SK-N-SH treated with all-trans-retinoic acid at 6 μM for 48 hours (cell line): ENCODE measurements around the gene POLR2B.
A peak's percentile ranks its signal among the peaks of the same experiment; 100 is the strongest.

Source experiments
- ATAC-seq: fragments of 200-7000 bp; cut with Tn5 transposase; 3 replicates; pipeline ENCODE4 v1.9.1; 2020; ENCODE audit warnings: mild to moderate bottlenecking, moderate library complexity
- ARNTL ChIP-seq: fragments of 450-650 bp; formaldehyde crosslinking; IDR thresholded peaks from 2 replicates; pipeline ENCODE4 v1.5.0; 2020; ENCODE audit warnings: low read depth, mild to moderate bottlenecking, moderate library complexity, borderline replicate concordance
- BACH2 ChIP-seq: fragments of 250-450 bp; sonication (Bioruptor Pico); IDR thresholded peaks from 2 replicates; pipeline ENCODE4 v1.9.0; 2021; ENCODE audit warnings: mild to moderate bottlenecking, borderline replicate concordance
- CSDC2 ChIP-seq: fragments of 250-450 bp; sonication (Bioruptor Pico); IDR thresholded peaks from 2 replicates; pipeline ENCODE4 v1.5.0; 2020; ENCODE audit warnings: mild to moderate bottlenecking, moderate library complexity
- GLIS3 ChIP-seq: fragments of 250-450 bp; sonication (Bioruptor Pico); IDR thresholded peaks from 2 replicates; pipeline ENCODE4 v1.5.0; 2020; ENCODE audit warnings: mild to moderate bottlenecking, moderate library complexity
- ISL1 ChIP-seq: fragments of 250-450 bp; sonication (Bioruptor Pico); IDR thresholded peaks from 2 replicates; pipeline ENCODE4 v2.1.2; 2022; ENCODE audit warnings: mild to moderate bottlenecking, moderate library complexity
- PPARA ChIP-seq: fragments of 250-450 bp; sonication (Bioruptor Pico); IDR thresholded peaks from 2 replicates; pipeline ENCODE4 v1.5.0; 2020; ENCODE audit warnings: mild to moderate bottlenecking, borderline replicate concordance
- RARB ChIP-seq: fragments of 250-450 bp; sonication (Bioruptor Pico); IDR thresholded peaks from 2 replicates; pipeline ENCODE4 v1.8.0; 2021; ENCODE audit warnings: mild to moderate bottlenecking, moderate library complexity
- SNAI2 ChIP-seq: fragments of 250-450 bp; sonication (Bioruptor Pico); IDR thresholded peaks from 2 replicates; pipeline ENCODE4 v1.5.0; 2020; ENCODE audit warnings: mild to moderate bottlenecking, moderate library complexity
- TCF4 ChIP-seq: fragments of 250-450 bp; sonication (Bioruptor Pico); IDR thresholded peaks from 2 replicates; pipeline ENCODE4 v1.8.0; 2021; ENCODE audit warnings: mild to moderate bottlenecking, moderate library complexity, borderline replicate concordance
- TOX ChIP-seq: fragments of 250-450 bp; sonication (Bioruptor Pico); IDR thresholded peaks from 2 replicates; pipeline ENCODE4 v1.8.0; 2021; ENCODE audit warnings: mild to moderate bottlenecking, moderate library complexity, borderline replicate concordance
- ZFP30 ChIP-seq: fragments of 450-650 bp; formaldehyde crosslinking; IDR thresholded peaks from 2 replicates; pipeline ENCODE4 v1.5.0; 2022; ENCODE audit warnings: mild to moderate bottlenecking, moderate library complexity
- ZNF565 ChIP-seq: fragments of 450-650 bp; formaldehyde crosslinking; conservative IDR thresholded peaks from 2 replicates; pipeline ENCODE4 v1.5.0; 2020; ENCODE audit warnings: low read depth, mild to moderate bottlenecking, moderate library complexity
- ZNF70 ChIP-seq: fragments of 450-650 bp; formaldehyde crosslinking; IDR thresholded peaks from 2 replicates; pipeline ENCODE4 v1.5.0; 2020; ENCODE audit warnings: mild to moderate bottlenecking, moderate library complexity
- TF ChIP-seq, protein P1 (sequence below): fragments of 250-450 bp; sonication (Bioruptor Pico); IDR thresholded peaks from 2 replicates; pipeline ENCODE4 v1.8.0; 2021; ENCODE audit warnings: low read depth, mild to moderate bottlenecking, moderate library complexity, borderline replicate concordance
- TF ChIP-seq, protein P2 (sequence below): fragments of 250-450 bp; sonication (Bioruptor Pico); IDR thresholded peaks from 2 replicates; pipeline ENCODE4 v1.5.1; 2021; ENCODE audit warnings: mild to moderate bottlenecking, moderate library complexity
- TF ChIP-seq, protein P3 (sequence below): fragments of 250-450 bp; sonication (Bioruptor Pico); IDR thresholded peaks from 2 replicates; pipeline ENCODE4 v1.5.0; 2020; ENCODE audit warnings: mild to moderate bottlenecking, moderate library complexity
- TF ChIP-seq, protein P4 (sequence below): fragments of 250-450 bp; sonication (Bioruptor Pico); IDR thresholded peaks from 2 replicates; pipeline ENCODE4 v1.5.1; 2020; ENCODE audit warnings: low read depth, mild to moderate bottlenecking, moderate library complexity
- TF ChIP-seq, protein P5 (sequence below): fragments of 250-450 bp; sonication (Bioruptor Pico); IDR thresholded peaks from 2 replicates; pipeline ENCODE4 v1.8.0; 2020; ENCODE audit warnings: mild to moderate bottlenecking, moderate library complexity, borderline replicate concordance

The POLR2B gene

DNA sequence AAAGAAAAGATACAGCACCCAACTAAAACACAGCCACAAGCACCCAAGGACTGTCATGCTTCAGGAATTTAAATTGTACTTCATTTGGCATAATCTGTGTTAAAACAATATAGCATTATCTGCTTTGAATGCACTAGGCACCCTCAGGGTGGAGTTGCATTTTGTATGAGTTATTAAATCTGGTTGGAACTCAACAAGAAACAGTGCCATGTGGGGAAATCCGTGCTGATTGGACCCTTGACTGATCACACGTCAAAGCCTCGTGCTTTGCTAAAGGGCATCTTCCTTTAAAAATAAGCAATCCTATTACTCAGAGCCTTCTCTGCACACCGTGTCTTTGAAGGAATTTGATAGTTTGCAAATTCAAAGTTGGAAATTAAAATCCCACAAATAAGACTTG lies 96.0 kb downstream of the POLR2B start:
- ATAC-seq, result no peak
- TF ChIP-seq ISL1 (CRISPR knock-in tag), result peak; percentile 55; the same call in 1 of the 2 replicates
- no peak for TF ChIP-seq ZFP30 (CRISPR knock-in tag)
- TF ChIP-seq, protein P1, sequence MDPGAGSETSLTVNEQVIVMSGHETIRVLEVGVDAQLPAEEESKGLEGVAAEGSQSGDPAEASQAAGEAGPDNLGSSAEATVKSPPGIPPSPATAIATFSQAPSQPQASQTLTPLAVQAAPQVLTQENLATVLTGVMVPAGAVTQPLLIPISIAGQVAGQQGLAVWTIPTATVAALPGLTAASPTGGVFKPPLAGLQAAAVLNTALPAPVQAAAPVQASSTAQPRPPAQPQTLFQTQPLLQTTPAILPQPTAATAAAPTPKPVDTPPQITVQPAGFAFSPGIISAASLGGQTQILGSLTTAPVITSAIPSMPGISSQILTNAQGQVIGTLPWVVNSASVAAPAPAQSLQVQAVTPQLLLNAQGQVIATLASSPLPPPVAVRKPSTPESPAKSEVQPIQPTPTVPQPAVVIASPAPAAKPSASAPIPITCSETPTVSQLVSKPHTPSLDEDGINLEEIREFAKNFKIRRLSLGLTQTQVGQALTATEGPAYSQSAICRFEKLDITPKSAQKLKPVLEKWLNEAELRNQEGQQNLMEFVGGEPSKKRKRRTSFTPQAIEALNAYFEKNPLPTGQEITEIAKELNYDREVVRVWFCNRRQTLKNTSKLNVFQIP, result no peak
- TF ChIP-seq, protein P2, sequence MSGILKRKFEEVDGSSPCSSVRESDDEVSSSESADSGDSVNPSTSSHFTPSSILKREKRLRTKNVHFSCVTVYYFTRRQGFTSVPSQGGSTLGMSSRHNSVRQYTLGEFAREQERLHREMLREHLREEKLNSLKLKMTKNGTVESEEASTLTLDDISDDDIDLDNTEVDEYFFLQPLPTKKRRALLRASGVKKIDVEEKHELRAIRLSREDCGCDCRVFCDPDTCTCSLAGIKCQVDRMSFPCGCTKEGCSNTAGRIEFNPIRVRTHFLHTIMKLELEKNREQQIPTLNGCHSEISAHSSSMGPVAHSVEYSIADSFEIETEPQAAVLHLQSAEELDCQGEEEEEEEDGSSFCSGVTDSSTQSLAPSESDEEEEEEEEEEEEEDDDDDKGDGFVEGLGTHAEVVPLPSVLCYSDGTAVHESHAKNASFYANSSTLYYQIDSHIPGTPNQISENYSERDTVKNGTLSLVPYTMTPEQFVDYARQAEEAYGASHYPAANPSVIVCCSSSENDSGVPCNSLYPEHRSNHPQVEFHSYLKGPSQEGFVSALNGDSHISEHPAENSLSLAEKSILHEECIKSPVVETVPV (CRISPR knock-in tag), result no peak

DNA sequence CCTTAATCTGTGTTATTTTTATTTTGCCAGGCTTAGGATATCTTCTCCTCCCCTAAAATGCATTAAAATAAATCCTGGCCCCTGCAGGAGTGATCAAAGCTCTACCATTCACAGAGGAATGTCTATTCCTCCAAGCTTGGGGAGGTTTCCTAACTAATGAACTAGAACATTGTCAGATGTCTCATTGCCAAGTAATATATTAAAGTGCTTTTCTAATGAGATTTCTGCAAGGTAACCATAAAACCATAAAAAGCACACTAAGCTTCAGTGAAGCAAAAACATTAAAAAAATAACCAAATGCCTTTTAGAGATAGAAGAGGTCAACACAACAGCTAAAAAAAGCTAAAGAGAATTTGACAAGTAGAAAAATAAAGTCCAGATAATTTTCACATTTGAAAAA lies 96.7 kb downstream of the POLR2B start:
- no peak for ATAC-seq
- TF ChIP-seq ZNF70 (CRISPR knock-in tag) (no peak), ZNF565 (no peak), PPARA (no peak), SNAI2 (CRISPR knock-in tag) (no peak)
- TF ChIP-seq, protein P1, result no peak

DNA sequence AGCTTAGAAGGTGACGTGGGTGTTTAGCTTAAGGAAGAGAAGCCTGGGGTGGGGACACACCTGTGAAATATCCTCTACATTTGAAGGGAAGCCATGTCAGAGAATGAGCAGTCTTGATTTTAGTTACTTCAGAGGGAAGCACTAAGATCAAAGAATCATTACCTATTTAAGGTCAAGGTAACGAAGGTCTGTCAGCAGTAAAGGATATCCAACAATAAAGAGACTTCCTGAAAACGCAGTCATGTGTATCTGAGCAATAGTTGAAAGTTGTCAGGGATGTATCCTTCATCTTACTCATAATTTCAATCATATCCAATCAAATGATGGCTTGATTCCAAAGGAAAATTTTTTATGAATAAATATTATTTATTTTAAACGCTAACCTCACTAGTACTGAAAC lies 98.0 kb downstream of the POLR2B start:
- TF ChIP-seq GLIS3 (CRISPR knock-in tag), result no peak
- no peak for TF ChIP-seq ISL1 (CRISPR knock-in tag)
- TF ChIP-seq, protein P3, sequence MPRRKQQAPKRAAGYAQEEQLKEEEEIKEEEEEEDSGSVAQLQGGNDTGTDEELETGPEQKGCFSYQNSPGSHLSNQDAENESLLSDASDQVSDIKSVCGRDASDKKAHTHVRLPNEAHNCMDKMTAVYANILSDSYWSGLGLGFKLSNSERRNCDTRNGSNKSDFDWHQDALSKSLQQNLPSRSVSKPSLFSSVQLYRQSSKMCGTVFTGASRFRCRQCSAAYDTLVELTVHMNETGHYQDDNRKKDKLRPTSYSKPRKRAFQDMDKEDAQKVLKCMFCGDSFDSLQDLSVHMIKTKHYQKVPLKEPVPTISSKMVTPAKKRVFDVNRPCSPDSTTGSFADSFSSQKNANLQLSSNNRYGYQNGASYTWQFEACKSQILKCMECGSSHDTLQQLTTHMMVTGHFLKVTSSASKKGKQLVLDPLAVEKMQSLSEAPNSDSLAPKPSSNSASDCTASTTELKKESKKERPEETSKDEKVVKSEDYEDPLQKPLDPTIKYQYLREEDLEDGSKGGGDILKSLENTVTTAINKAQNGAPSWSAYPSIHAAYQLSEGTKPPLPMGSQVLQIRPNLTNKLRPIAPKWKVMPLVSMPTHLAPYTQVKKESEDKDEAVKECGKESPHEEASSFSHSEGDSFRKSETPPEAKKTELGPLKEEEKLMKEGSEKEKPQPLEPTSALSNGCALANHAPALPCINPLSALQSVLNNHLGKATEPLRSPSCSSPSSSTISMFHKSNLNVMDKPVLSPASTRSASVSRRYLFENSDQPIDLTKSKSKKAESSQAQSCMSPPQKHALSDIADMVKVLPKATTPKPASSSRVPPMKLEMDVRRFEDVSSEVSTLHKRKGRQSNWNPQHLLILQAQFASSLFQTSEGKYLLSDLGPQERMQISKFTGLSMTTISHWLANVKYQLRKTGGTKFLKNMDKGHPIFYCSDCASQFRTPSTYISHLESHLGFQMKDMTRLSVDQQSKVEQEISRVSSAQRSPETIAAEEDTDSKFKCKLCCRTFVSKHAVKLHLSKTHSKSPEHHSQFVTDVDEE (CRISPR knock-in tag), result no peak
- TF ChIP-seq, protein P4, sequence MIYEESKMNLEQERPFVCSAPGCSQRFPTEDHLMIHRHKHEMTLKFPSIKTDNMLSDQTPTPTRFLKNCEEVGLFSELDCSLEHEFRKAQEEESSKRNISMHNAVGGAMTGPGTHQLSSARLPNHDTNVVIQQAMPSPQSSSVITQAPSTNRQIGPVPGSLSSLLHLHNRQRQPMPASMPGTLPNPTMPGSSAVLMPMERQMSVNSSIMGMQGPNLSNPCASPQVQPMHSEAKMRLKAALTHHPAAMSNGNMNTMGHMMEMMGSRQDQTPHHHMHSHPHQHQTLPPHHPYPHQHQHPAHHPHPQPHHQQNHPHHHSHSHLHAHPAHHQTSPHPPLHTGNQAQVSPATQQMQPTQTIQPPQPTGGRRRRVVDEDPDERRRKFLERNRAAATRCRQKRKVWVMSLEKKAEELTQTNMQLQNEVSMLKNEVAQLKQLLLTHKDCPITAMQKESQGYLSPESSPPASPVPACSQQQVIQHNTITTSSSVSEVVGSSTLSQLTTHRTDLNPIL, result no peak
- TF ChIP-seq TOX (CRISPR knock-in tag), result no peak
- no peak for TF ChIP-seq TCF4 (CRISPR knock-in tag)
- TF ChIP-seq ZNF70 (CRISPR knock-in tag), result no peak
- no peak for TF ChIP-seq ZNF565
- no peak for ATAC-seq

DNA sequence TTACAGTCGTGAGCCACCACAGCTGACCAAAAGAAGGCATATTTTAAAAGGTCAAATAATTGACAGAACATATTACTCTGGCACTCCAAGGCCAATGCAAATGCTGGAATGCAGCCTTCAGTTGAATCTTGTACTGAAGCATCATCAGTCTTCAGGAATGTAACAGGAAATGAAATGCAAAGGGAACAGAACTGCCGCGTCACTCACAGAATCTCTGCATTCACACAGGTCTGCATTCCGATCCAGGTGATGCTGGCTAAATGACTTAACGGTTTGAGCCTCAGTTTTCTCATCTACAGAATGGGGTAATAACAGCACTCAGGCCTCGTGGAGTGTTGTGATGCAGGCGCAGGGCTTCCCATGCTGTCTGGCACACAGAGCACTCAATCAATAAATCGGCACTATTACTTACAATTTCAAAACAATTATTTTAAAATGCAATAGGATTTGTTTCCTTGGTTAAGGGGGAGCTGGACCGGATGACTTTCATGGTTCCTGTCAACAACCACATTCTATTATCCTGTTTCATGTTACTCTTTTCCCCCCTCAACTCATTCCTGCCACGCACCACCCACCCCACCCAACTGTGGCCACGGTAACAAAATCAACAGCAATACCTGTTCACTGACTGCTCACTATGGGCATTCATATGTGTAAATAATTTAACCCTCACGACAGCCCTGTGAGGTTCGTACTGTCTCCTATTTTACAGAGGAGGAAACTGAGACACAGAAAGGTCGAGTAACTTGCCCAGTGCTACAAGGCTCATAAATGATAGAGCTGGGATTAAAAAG lies 99.1 kb downstream of the POLR2B start:
- ATAC-seq, result peak; percentile 48
- TF ChIP-seq RARB (CRISPR knock-in tag), result no peak
- TF ChIP-seq, protein P2 (CRISPR knock-in tag), result no peak
- TF ChIP-seq ZNF565, result no peak
- TF ChIP-seq BACH2, result no peak
- TF ChIP-seq CSDC2 (CRISPR knock-in tag), result no peak
- TF ChIP-seq, protein P3 (CRISPR knock-in tag), result no peak
- no peak for TF ChIP-seq TOX (CRISPR knock-in tag)
- TF ChIP-seq, protein P5, sequence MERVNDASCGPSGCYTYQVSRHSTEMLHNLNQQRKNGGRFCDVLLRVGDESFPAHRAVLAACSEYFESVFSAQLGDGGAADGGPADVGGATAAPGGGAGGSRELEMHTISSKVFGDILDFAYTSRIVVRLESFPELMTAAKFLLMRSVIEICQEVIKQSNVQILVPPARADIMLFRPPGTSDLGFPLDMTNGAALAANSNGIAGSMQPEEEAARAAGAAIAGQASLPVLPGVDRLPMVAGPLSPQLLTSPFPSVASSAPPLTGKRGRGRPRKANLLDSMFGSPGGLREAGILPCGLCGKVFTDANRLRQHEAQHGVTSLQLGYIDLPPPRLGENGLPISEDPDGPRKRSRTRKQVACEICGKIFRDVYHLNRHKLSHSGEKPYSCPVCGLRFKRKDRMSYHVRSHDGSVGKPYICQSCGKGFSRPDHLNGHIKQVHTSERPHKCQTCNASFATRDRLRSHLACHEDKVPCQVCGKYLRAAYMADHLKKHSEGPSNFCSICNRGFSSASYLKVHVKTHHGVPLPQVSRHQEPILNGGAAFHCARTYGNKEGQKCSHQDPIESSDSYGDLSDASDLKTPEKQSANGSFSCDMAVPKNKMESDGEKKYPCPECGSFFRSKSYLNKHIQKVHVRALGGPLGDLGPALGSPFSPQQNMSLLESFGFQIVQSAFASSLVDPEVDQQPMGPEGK (CRISPR knock-in tag), result no peak
- TF ChIP-seq ARNTL (CRISPR knock-in tag), result no peak
- TF ChIP-seq GLIS3 (CRISPR knock-in tag), result no peak
- no peak; the same call in 1 of the 2 replicates for TF ChIP-seq ISL1 (CRISPR knock-in tag)
- no peak for TF ChIP-seq PPARA
